Measurements from ENCODE around the gene SLC47A2. TPM values are rescaled to one million over a fixed set of nuclear protein-coding genes. Genes with fewer than 3 reads are reported as not detected.
A peak's percentile ranks its signal among the peaks of the same experiment; 100 is the strongest.
"Not testable (repeated sequence)": the region's sequence is repeated elsewhere in the genome, so short reads cannot be mapped to it uniquely, and the experiment has no call there.

The SLC47A2 gene
- total RNA-seq, result not detected
- under 1 TPM in 1 of 2 donors, not detected in 1; 0.10 TPM for polyA plus RNA-seq
- long read RNA-seq, donor 1, result 0 reads
- long read RNA-seq, donor 2, partial matches to known transcripts, result 0 of 2 reads
- long read RNA-seq, donor 2, other reads (novel, unspliced or antisense), result 2 of 2 reads

GRCh38 chr17:19716108-19717030, at the start of gene SLC47A2:
TSS of gene SLC47A2 (minus strand) at chr17:19716584. CDS start at chr17:19716555, 29 bp downstream.
- intact Hi-C loops (cut with DNase I), result no loop called here
- no peak for DNase-seq

GRCh38 chr17:19766016-19766415, 49.6 kb upstream of the SLC47A2 start:
- H3K4me3 ChIP-seq (ENCODE audit: low read length in 2 of 2), result no peak overlapping the region
- no peaks in the 10 kb centered on the region for H3K36me3 ChIP-seq (ENCODE audit: control insufficient read depth in 1 of 2, insufficient read depth in 2 of 2, low read length in 1 of 2)
- H3K4me1 ChIP-seq (ENCODE audit: control insufficient read depth in 1 of 2, insufficient read depth in 2 of 2, low read length in 2 of 2), result no peaks in the 10 kb centered on the region
- 68 to 71% methylated on average over 7 of the region's 7 CpGs for WGBS, 2 donors
- ATAC-seq (ENCODE audit: low FRiP score), result no peak
- no peaks in the 10 kb centered on the region for H3K27me3 ChIP-seq (ENCODE audit: control insufficient read depth in 1 of 2, insufficient read depth in 2 of 2, low read length in 1 of 2)
- H3K27ac ChIP-seq (ENCODE audit: low read depth in 1 of 2, low read length in 2 of 2), result no peak overlapping the region
- DNase-seq, result no peak
- H3K9me3 ChIP-seq (ENCODE audit: control insufficient read depth, low read length), result no peaks in the 10 kb centered on the region
- intact Hi-C loops (cut with DNase I), result loop anchor here in 1 of 2 donors (2.0 to 5.0 kb wide), 3 partner anchors 251 to 403 kb away; partner anchors contain the start of gene B9D1

More at GRCh38 chr17:19716108-19717030, at the start of gene SLC47A2:
- 63 to 70% methylated on average over 13 of the region's 13 CpGs for WGBS, 2 donors
- H3K4me3 ChIP-seq (ENCODE audit: low read length in 2 of 2), result no peak within 1 kb of the TSS
- H3K9me3 ChIP-seq (ENCODE audit: control insufficient read depth, low read length), result no peaks in the 10 kb centered on the region
- no peak for ATAC-seq (ENCODE audit: low FRiP score)
- H3K36me3 ChIP-seq (ENCODE audit: control insufficient read depth in 1 of 2, insufficient read depth in 2 of 2, low read length in 1 of 2), result no peaks in the 10 kb centered on the region
- no peaks in the 10 kb centered on the region for H3K27me3 ChIP-seq (ENCODE audit: control insufficient read depth in 1 of 2, insufficient read depth in 2 of 2, low read length in 1 of 2)
- no peaks in the 10 kb centered on the region for H3K4me1 ChIP-seq (ENCODE audit: control insufficient read depth in 1 of 2, insufficient read depth in 2 of 2, low read length in 2 of 2)
- no peak within 1 kb of the TSS for H3K27ac ChIP-seq (ENCODE audit: low read depth in 1 of 2, low read length in 2 of 2)

GRCh38 chr17:19763991-19764390, 47.6 kb upstream of the SLC47A2 start:
- H3K36me3 ChIP-seq (ENCODE audit: control insufficient read depth in 1 of 2, insufficient read depth in 2 of 2, low read length in 1 of 2); H3K4me1 ChIP-seq (ENCODE audit: control insufficient read depth in 1 of 2, insufficient read depth in 2 of 2, low read length in 2 of 2); H3K4me3 ChIP-seq (ENCODE audit: low read length in 2 of 2); H3K27ac ChIP-seq (ENCODE audit: low read depth in 1 of 2, low read length in 2 of 2); H3K9me3 ChIP-seq (ENCODE audit: control insufficient read depth, low read length); ATAC-seq (ENCODE audit: low FRiP score); H3K27me3 ChIP-seq (ENCODE audit: control insufficient read depth in 1 of 2, insufficient read depth in 2 of 2, low read length in 1 of 2); DNase-seq: not testable (repeated sequence)
- intact Hi-C loops (cut with DNase I), result loop anchor here (2.0 to 5.0 kb wide), 3 partner anchors 62 to 402 kb away; partner anchors contain the start of gene B9D1 (in 1 of the 2)
- 95 to 96% methylated on average over 6 of the region's 6 CpGs for WGBS, 2 donors

GRCh38 chr17:19763416-19763815, 47.0 kb upstream of the SLC47A2 start:
- no peak for ATAC-seq (ENCODE audit: low FRiP score)
- H3K9me3 ChIP-seq (ENCODE audit: control insufficient read depth, low read length), result no peaks in the 10 kb centered on the region
- no peak overlapping the region for H3K27ac ChIP-seq (ENCODE audit: low read depth in 1 of 2, low read length in 2 of 2)
- 90 to 96% methylated on average over 2 of the region's 2 CpGs for WGBS, 2 donors
- intact Hi-C loops (cut with DNase I), result loop anchor here (2.0 to 5.0 kb wide), 3 partner anchors 61 to 401 kb away; partner anchors contain the start of gene B9D1 (in 1 of the 2)
- H3K27me3 ChIP-seq (ENCODE audit: control insufficient read depth in 1 of 2, insufficient read depth in 2 of 2, low read length in 1 of 2), result no peaks in the 10 kb centered on the region
- no peaks in the 10 kb centered on the region for H3K36me3 ChIP-seq (ENCODE audit: control insufficient read depth in 1 of 2, insufficient read depth in 2 of 2, low read length in 1 of 2)
- no peak overlapping the region for H3K4me3 ChIP-seq (ENCODE audit: low read length in 2 of 2)
- no peak for DNase-seq
- H3K4me1 ChIP-seq (ENCODE audit: control insufficient read depth in 1 of 2, insufficient read depth in 2 of 2, low read length in 2 of 2), result no peaks in the 10 kb centered on the region

GRCh38 chr17:19762515-19762961, 46.2 kb upstream of the SLC47A2 start:
- H3K4me3 ChIP-seq (ENCODE audit: low read length in 2 of 2), result no peak overlapping the region
- H3K27me3 ChIP-seq (ENCODE audit: control insufficient read depth in 1 of 2, insufficient read depth in 2 of 2, low read length in 1 of 2), result no peaks in the 10 kb centered on the region
- H3K4me1 ChIP-seq (ENCODE audit: control insufficient read depth in 1 of 2, insufficient read depth in 2 of 2, low read length in 2 of 2), result no peaks in the 10 kb centered on the region
- WGBS, 2 donors, result 21 to 25% methylated on average over 14 to 15 of the region's 15 CpGs
- no peak overlapping the region for H3K27ac ChIP-seq (ENCODE audit: low read depth in 1 of 2, low read length in 2 of 2)
- no peaks in the 10 kb centered on the region for H3K36me3 ChIP-seq (ENCODE audit: control insufficient read depth in 1 of 2, insufficient read depth in 2 of 2, low read length in 1 of 2)
- intact Hi-C loops (cut with DNase I), result loop anchor here (2.0 to 5.0 kb wide), 3 partner anchors 60 to 400 kb away; partner anchors contain the start of gene B9D1 (in 1 of the 2)
- peak; percentile 62 for ATAC-seq (ENCODE audit: low FRiP score)
- no peaks in the 10 kb centered on the region for H3K9me3 ChIP-seq (ENCODE audit: control insufficient read depth, low read length)
- peak; percentile 91 to 95 for DNase-seq

GRCh38 chr17:19760746-19761145, 44.4 kb upstream of the SLC47A2 start:
- WGBS, 2 donors, result 83 to 91% methylated on average over 9 of the region's 9 CpGs
- no peak for DNase-seq
- ATAC-seq (ENCODE audit: low FRiP score), result no peak
- Histone ChIP-seq H3K4me1 (ENCODE audit: control insufficient read depth in 1 of 2, insufficient read depth in 2 of 2, low read length in 2 of 2) (no peaks in the 10 kb centered on the region), H3K27me3 (ENCODE audit: control insufficient read depth in 1 of 2, insufficient read depth in 2 of 2, low read length in 1 of 2) (no peaks in the 10 kb centered on the region), H3K27ac (ENCODE audit: low read depth in 1 of 2, low read length in 2 of 2) (no peak overlapping the region), H3K36me3 (ENCODE audit: control insufficient read depth in 1 of 2, insufficient read depth in 2 of 2, low read length in 1 of 2) (no peaks in the 10 kb centered on the region), H3K4me3 (ENCODE audit: low read length in 2 of 2) (no peak overlapping the region), H3K9me3 (ENCODE audit: control insufficient read depth, low read length) (no peaks in the 10 kb centered on the region)
- intact Hi-C loops (cut with DNase I), result loop anchor here (5.0 kb wide), 2 partner anchors 58 to 398 kb away; partner anchors contain the start of gene B9D1 (in 1 of the 2)

GRCh38 chr17:19759568-19760549, 43.5 kb upstream of the SLC47A2 start:
- intact Hi-C loops (cut with DNase I), result loop anchor here (5.0 kb wide), 2 partner anchors 58 to 398 kb away; partner anchors contain the start of gene B9D1 (in 1 of the 2)
- ATAC-seq (ENCODE audit: low FRiP score) (no peak), DNase-seq (no peak)
- H3K27me3 ChIP-seq (ENCODE audit: control insufficient read depth in 1 of 2, insufficient read depth in 2 of 2, low read length in 1 of 2), result no peaks in the 10 kb centered on the region
- no peaks in the 10 kb centered on the region for H3K36me3 ChIP-seq (ENCODE audit: control insufficient read depth in 1 of 2, insufficient read depth in 2 of 2, low read length in 1 of 2)
- H3K4me3 ChIP-seq (ENCODE audit: low read length in 2 of 2), result no peak overlapping the region
- H3K4me1 ChIP-seq (ENCODE audit: control insufficient read depth in 1 of 2, insufficient read depth in 2 of 2, low read length in 2 of 2), result no peaks in the 10 kb centered on the region
- H3K9me3 ChIP-seq (ENCODE audit: control insufficient read depth, low read length), result no peaks in the 10 kb centered on the region
- WGBS, 2 donors, result 92 to 93% methylated on average over 24 of the region's 24 CpGs
- no peak overlapping the region for H3K27ac ChIP-seq (ENCODE audit: low read depth in 1 of 2, low read length in 2 of 2)

Data from aorta (tissue), 5 donors.